GM12878 (cell line): Measurements from ENCODE around the gene SLC2A1.

Source experiments
- ASH2L ChIP-seq: fragments of 300-600, 200-600 bp; sonication (generic); IDR thresholded peaks from 2 replicates; pipeline ENCODE4 v1.6.1; 2017; ENCODE audit warnings: low read depth, mild to moderate bottlenecking, borderline replicate concordance
- CTCF ChIP-seq, 3 experiments: IDR thresholded peaks in 2 of 3; conservative IDR thresholded peaks in 1 of 3; 2 replicates each; pipeline ENCODE4 v1.5.1; 2011; ENCODE audit warnings: low read depth in 3 of 3, low read length in 3 of 3, mild to moderate bottlenecking in 3 of 3, control low read depth in 2 of 3, moderate library complexity in 2 of 3, inconsistent platforms in 1 of 3, mixed read lengths in 1 of 3; ENCODE audit not compliant: control insufficient read depth in 2 of 3, insufficient read depth in 1 of 3; ENCODE audit errors: extremely low read depth in 1 of 3
- POLR2A ChIP-seq: IDR thresholded peaks from 2 replicates; pipeline ENCODE4 v1.6.1; 2011; ENCODE audit warnings: low read depth, mild to moderate bottlenecking, low read length
- POLR2AphosphoS5 ChIP-seq: IDR thresholded peaks from 2 replicates; pipeline ENCODE4 v1.6.1; 2011; ENCODE audit warnings: mild to moderate bottlenecking, low read length, inconsistent platforms
- REST ChIP-seq: IDR thresholded peaks from 2 replicates; pipeline ENCODE4 v1.6.1; 2012; ENCODE audit warnings: mild to moderate bottlenecking, low read depth, low read length
- ZNF274 ChIP-seq: IDR thresholded peaks from one replicate; pipeline ENCODE4 v1.8.0; 2011; ENCODE audit not compliant: insufficient read length, insufficient read depth
- ZNF687 ChIP-seq: fragments of 450-650 bp; IDR thresholded peaks from 2 replicates; pipeline ENCODE4 v1.6.1; 2017; ENCODE audit warnings: mild to moderate bottlenecking, moderate library complexity
- TF ChIP-seq, protein P1 (sequence below): fragments of 450-650 bp; IDR thresholded peaks from 2 replicates; pipeline ENCODE4 v1.6.1; 2014; ENCODE audit warnings: mild to moderate bottlenecking
- TF ChIP-seq, protein P2 (sequence below): fragments of 450-650 bp; IDR thresholded peaks from 2 replicates; pipeline ENCODE4 v1.6.1; 2016; ENCODE audit warnings: mild to moderate bottlenecking, moderate library complexity, borderline replicate concordance

- TF ChIP-seq ZNF274 (no peak), CTCF (IDR thresholded peaks at IDR 0.05 in 2 of 3, conservative IDR thresholded peaks at IDR 0.05 in 1 of 3; ENCODE audit: control insufficient read depth in 2 of 3, extremely low read depth in 1 of 3, insufficient read depth in 1 of 3, low read depth in 3 of 3, low read length in 3 of 3) (no peak), ASH2L (no peak), REST (no peak), POLR2A (no peak), ZNF687 (no peak), POLR2AphosphoS5 (no peak)
- TF ChIP-seq, protein P1, sequence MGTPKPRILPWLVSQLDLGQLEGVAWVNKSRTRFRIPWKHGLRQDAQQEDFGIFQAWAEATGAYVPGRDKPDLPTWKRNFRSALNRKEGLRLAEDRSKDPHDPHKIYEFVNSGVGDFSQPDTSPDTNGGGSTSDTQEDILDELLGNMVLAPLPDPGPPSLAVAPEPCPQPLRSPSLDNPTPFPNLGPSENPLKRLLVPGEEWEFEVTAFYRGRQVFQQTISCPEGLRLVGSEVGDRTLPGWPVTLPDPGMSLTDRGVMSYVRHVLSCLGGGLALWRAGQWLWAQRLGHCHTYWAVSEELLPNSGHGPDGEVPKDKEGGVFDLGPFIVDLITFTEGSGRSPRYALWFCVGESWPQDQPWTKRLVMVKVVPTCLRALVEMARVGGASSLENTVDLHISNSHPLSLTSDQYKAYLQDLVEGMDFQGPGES, result no peak
- TF ChIP-seq, protein P2, sequence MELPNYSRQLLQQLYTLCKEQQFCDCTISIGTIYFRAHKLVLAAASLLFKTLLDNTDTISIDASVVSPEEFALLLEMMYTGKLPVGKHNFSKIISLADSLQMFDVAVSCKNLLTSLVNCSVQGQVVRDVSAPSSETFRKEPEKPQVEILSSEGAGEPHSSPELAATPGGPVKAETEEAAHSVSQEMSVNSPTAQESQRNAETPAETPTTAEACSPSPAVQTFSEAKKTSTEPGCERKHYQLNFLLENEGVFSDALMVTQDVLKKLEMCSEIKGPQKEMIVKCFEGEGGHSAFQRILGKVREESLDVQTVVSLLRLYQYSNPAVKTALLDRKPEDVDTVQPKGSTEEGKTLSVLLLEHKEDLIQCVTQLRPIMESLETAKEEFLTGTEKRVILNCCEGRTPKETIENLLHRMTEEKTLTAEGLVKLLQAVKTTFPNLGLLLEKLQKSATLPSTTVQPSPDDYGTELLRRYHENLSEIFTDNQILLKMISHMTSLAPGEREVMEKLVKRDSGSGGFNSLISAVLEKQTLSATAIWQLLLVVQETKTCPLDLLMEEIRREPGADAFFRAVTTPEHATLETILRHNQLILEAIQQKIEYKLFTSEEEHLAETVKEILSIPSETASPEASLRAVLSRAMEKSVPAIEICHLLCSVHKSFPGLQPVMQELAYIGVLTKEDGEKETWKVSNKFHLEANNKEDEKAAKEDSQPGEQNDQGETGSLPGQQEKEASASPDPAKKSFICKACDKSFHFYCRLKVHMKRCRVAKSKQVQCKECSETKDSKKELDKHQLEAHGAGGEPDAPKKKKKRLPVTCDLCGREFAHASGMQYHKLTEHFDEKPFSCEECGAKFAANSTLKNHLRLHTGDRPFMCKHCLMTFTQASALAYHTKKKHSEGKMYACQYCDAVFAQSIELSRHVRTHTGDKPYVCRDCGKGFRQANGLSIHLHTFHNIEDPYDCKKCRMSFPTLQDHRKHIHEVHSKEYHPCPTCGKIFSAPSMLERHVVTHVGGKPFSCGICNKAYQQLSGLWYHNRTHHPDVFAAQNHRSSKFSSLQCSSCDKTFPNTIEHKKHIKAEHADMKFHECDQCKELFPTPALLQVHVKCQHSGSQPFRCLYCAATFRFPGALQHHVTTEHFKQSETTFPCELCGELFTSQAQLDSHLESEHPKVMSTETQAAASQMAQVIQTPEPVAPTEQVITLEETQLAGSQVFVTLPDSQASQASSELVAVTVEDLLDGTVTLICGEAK, result no peak
Observed at GRCh38 chr1:42927920-42928505, 30.7 kb downstream of the SLC2A1 start.
